Measurements from ENCODE around the gene FAS. TPM values are rescaled to one million over a fixed set of nuclear protein-coding genes. Genes with fewer than 3 reads are reported as not detected.

FAS gene
- total RNA-seq, 1 experiment from 2014 or later: 9.3 TPM

GRCh38 chr10:88982366-88982765 lies 8.2 kb upstream of the FAS start:
- Histone ChIP-seq H3K9me3 (ENCODE audit: control insufficient read depth in 1 of 2, insufficient read depth in 1 of 2, low read depth in 1 of 2, low read length in 2 of 2) (no peaks in the 10 kb centered on the region), H4K20me1 (ENCODE audit: insufficient read depth) (no peaks in the 10 kb centered on the region), H2AFZ (ENCODE audit: low read depth, low read length, poor library complexity, severe bottlenecking) (no peak overlapping the region), H3K9me2 (ENCODE audit: insufficient read depth) (no peaks in the 10 kb centered on the region), H3K79me2 (ENCODE audit: insufficient read depth, low read length) (no peaks in the 10 kb centered on the region), H3K36me3 (ENCODE audit: control insufficient read depth in 1 of 2, insufficient read depth in 2 of 2, low read length in 2 of 2) (no peaks in the 10 kb centered on the region), H3K4me1 (ENCODE audit: control insufficient read depth in 1 of 2, insufficient read depth in 2 of 2, low read length in 2 of 2) (peaks cover 3 to 4% of the 10 kb centered on the region in 2 experiments; a peak in 2 of 4 replicates), H3K27me3 (ENCODE audit: insufficient read depth, low read length) (no peaks in the 10 kb centered on the region), H3K9ac (ENCODE audit: low read length) (no peak overlapping the region), H3K4me3 (replicated peaks in 1 of 2; ENCODE audit: low read depth in 1 of 2, low read length in 2 of 2) (no peak overlapping the region), H3K4me2 (ENCODE audit: low read length) (no peak overlapping the region), H3K27ac (ENCODE audit: low read depth, low read length) (no peak overlapping the region)
- TF ChIP-seq EZH2 (IDR thresholded peaks at IDR 0.05) (no peak), SP1 (IDR thresholded peaks at IDR 0.05; ENCODE audit: low read depth) (no peak), YY1 (IDR thresholded peaks at IDR 0.05; ENCODE audit: extremely low read depth, insufficient replicate concordance, low read depth, low read length) (no peak), JUND (IDR thresholded peaks at IDR 0.05) (no peak), SIN3A (IDR thresholded peaks at IDR 0.05; ENCODE audit: low read depth) (no peak), POLR2AphosphoS5 (IDR thresholded peaks at IDR 0.05; ENCODE audit: low read depth, low read length) (no peak), SRF (IDR thresholded peaks at IDR 0.05; ENCODE audit: low read depth) (no peak), CBX3 (IDR thresholded peaks at IDR 0.05; ENCODE audit: low read depth) (no peak), REST (IDR thresholded peaks at IDR 0.05; ENCODE audit: low read depth) (no peak), ZFX (IDR thresholded peaks at IDR 0.05) (no peak), ELF1 (IDR thresholded peaks at IDR 0.05; ENCODE audit: borderline replicate concordance, low read depth) (no peak)
- intact Hi-C loops (cut with micrococcal nuclease): no loop called here
- ATAC-seq (no peak), DNase-seq (ENCODE audit: low read depth, low spot score) (no peak)
- ChIA-PET RAD21 (ENCODE audit: low non-redundant PET in 1 of 2, low total read pairs in 2 of 2, uncharacterized antibody in 2 of 2, unreplicated experiment in 2 of 2) (no interaction called here), CTCF (interaction anchor here (1.0 to 1.2 kb wide), 2 partner anchors 11 to 48 kb away, joined by 3 read pairs; no protein-coding TSS in a partner anchor), POLR2A (no interaction called here)
- BruUV-seq (replicated peaks): no TSS peak

All from HCT116 (cell line).